Upper lobe of left lung (tissue), 4 donors: ENCODE results near the gene ATP6V1C2.

Source experiments
- CTCF ChIP-seq, 6 experiments: fragments of 450-650 bp in 4 of 6; fragments of 200-600 bp in 2 of 6; sonication (generic) in 2 of 6; IDR thresholded peaks; one replicate each; pipeline ENCODE4 v1.5.1; 2016 to 2019; ENCODE audit warnings: antibody characterized with exemption in 6 of 6
- EP300 ChIP-seq, 4 donors: sonication (generic); formaldehyde crosslinking; IDR thresholded peaks; one replicate each; pipeline ENCODE4 v1.5.1; 2017; ENCODE audit warnings: antibody characterized with exemption in 4 of 4, control low read depth in 2 of 4
- POLR2A ChIP-seq, 4 donors: fragments of 450-650 bp; IDR thresholded peaks; one replicate each; pipeline ENCODE4 v1.5.1; 2016 to 2017; ENCODE audit warnings: antibody characterized with exemption in 4 of 4, mild to moderate bottlenecking in 2 of 4
- POLR2AphosphoS5 ChIP-seq, 2 donors: sonication (generic); formaldehyde crosslinking; IDR thresholded peaks; one replicate each; pipeline ENCODE4 v1.5.1; 2017; ENCODE audit warnings: antibody characterized with exemption in 2 of 2

GRCh38 chr2:10780491-10780820 is 59.0 kb downstream of the ATP6V1C2 start:
- TF ChIP-seq POLR2A (IDR thresholded peaks at IDR 0.05) (no peak), CTCF (IDR thresholded peaks at IDR 0.05) (no peak), EP300 (IDR thresholded peaks at IDR 0.05) (no peak), POLR2AphosphoS5 (IDR thresholded peaks at IDR 0.05) (no peak)
